Sigmoid colon (tissue), 7 donors: ENCODE results near the gene KCNJ3. TPM values are rescaled to one million over a fixed set of nuclear protein-coding genes. Genes with fewer than 3 reads are reported as not detected.

ENCODE experiments used
- DNase-seq: peaks from one replicate; pipeline ENCODE4 v3.0.0-alpha.2; 2019
- H3K27ac ChIP-seq, 4 donors: fragments of 200-600 bp; sonication (generic); one replicate each; pipeline ENCODE4 v1.5.1; 2016 to 2019; ENCODE audit warnings: mild to moderate bottlenecking in 1 of 4
- H3K27me3 ChIP-seq, 3 donors: fragments of 200-600 bp; sonication (generic); one replicate each; pipeline ENCODE4 v1.5.1; 2019; ENCODE audit warnings: mild to moderate bottlenecking in 1 of 3
- H3K36me3 ChIP-seq, 4 donors: fragments of 200-600 bp; sonication (generic); one replicate each; pipeline ENCODE4 v1.5.1; 2016 to 2019
- H3K4me1 ChIP-seq, 4 donors: fragments of 200-600 bp; sonication (generic); one replicate each; pipeline ENCODE4 v1.5.1; 2017 to 2019
- H3K4me3 ChIP-seq, 4 donors: fragments of 200-600 bp; sonication (generic); one replicate each; pipeline ENCODE4 v1.5.1; 2017 to 2019; ENCODE audit warnings: mild to moderate bottlenecking in 2 of 4, moderate library complexity in 1 of 4
- H3K9me3 ChIP-seq, 4 donors: fragments of 200-600 bp in 3 of 4; sonication (generic) in 3 of 4; one replicate each; pipeline versions ENCODE4 v1.5.1 to v1.6.1; 2013 to 2019
- EP300 ChIP-seq, 4 donors: sonication (generic); formaldehyde crosslinking; IDR thresholded peaks; one replicate each; pipeline ENCODE4 v1.6.1; 2017; ENCODE audit warnings: antibody characterized with exemption in 4 of 4
- POLR2A ChIP-seq, 2 donors: fragments of 450-650 bp; IDR thresholded peaks; one replicate each; pipeline ENCODE4 v1.6.1; 2016; ENCODE audit warnings: antibody characterized with exemption in 2 of 2, mild to moderate bottlenecking in 2 of 2, moderate library complexity in 2 of 2
- POLR2AphosphoS5 ChIP-seq, 4 donors: sonication (generic); formaldehyde crosslinking; IDR thresholded peaks; one replicate each; pipeline ENCODE4 v1.6.1; 2017; ENCODE audit warnings: antibody characterized with exemption in 4 of 4
- WGBS, 2 donors: extraction: QIAGEN DNeasy Blood & Tissue Kit; methylation state at CpG; one replicate each; pipeline ENCODE4 v1.1.7; 2013; 5-methylcytosine and 5-hydroxymethylcytosine counted together
- intact Hi-C: fragments of 100-400 bp; cut with DNase I; formaldehyde crosslinking; loops from one replicate; pipeline ENCODE4 v1.15.1; 2023
- polyA plus RNA-seq, 3 donors: library from polyadenylated mRNA; stranded (reverse); fragments of 200-250 nt; gene quantifications; one replicate each; pipeline ENCODE4 v1.2.3, GENCODE V29; 2013
- total RNA-seq, 4 donors: library from RNA; depleted of rRNA; stranded (reverse); fragments of >200 nt; gene quantifications; one replicate each; pipeline ENCODE4 v1.1.0, GENCODE V29; 2016
- TF ChIP-seq, protein P1 (sequence below), 4 experiments: fragments of 450-650 bp in 3 of 4; fragments of 200-600 bp in 1 of 4; IDR thresholded peaks; one replicate each; pipeline ENCODE4 v1.5.1; 2016 to 2019; ENCODE audit warnings: antibody characterized with exemption in 4 of 4, mild to moderate bottlenecking in 3 of 4, moderate library complexity in 2 of 4
- donor health status: healthy with polysubstance abuse.
- donor health status: Bipolar disorder and iron deficiency.
- donor health status: healthy.

Gene KCNJ3
- total and polyA plus RNA-seq, 7 donors, result under 0.01 to 0.60 (median 0.16) TPM

DNA sequence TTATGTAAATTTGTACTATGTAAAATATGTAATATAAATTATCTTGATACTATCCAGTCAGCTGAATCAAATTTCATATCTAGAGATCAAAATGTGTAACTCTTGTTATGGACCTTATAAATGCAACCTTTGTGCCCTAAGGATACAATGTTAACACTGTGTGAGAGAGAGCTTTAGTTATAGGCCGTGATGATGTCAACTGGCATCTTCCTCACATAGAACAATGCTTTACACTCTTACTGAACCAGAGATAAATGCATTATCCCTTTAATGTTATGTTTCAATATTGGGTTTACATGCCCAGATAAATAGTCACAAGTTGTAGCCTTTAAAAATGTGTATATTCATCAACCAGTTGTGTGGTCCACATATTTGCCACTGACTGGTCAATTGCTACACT is 115.1 kb downstream of the KCNJ3 start:
- H3K36me3 ChIP-seq, result no peaks in the 10 kb centered on the region
- intact Hi-C loops, result no loop called here
- H3K4me1 ChIP-seq, result no peaks in the 10 kb centered on the region
- no peaks in the 10 kb centered on the region for H3K9me3 ChIP-seq
- DNase-seq, result no peak
- TF ChIP-seq POLR2A (IDR thresholded peaks at IDR 0.05) (no peak), EP300 (IDR thresholded peaks at IDR 0.05) (no peak), POLR2AphosphoS5 (IDR thresholded peaks at IDR 0.05) (no peak)
- TF ChIP-seq, protein P1, sequence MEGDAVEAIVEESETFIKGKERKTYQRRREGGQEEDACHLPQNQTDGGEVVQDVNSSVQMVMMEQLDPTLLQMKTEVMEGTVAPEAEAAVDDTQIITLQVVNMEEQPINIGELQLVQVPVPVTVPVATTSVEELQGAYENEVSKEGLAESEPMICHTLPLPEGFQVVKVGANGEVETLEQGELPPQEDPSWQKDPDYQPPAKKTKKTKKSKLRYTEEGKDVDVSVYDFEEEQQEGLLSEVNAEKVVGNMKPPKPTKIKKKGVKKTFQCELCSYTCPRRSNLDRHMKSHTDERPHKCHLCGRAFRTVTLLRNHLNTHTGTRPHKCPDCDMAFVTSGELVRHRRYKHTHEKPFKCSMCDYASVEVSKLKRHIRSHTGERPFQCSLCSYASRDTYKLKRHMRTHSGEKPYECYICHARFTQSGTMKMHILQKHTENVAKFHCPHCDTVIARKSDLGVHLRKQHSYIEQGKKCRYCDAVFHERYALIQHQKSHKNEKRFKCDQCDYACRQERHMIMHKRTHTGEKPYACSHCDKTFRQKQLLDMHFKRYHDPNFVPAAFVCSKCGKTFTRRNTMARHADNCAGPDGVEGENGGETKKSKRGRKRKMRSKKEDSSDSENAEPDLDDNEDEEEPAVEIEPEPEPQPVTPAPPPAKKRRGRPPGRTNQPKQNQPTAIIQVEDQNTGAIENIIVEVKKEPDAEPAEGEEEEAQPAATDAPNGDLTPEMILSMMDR (IDR thresholded peaks at IDR 0.05), result no peak
- WGBS, 2 donors, result 19 to 65% methylated on average over 1 of the region's 1 CpG
- H3K4me3 ChIP-seq, result no peak overlapping the region
- no peak overlapping the region for H3K27ac ChIP-seq
- H3K27me3 ChIP-seq, result no peaks in the 10 kb centered on the region

DNA sequence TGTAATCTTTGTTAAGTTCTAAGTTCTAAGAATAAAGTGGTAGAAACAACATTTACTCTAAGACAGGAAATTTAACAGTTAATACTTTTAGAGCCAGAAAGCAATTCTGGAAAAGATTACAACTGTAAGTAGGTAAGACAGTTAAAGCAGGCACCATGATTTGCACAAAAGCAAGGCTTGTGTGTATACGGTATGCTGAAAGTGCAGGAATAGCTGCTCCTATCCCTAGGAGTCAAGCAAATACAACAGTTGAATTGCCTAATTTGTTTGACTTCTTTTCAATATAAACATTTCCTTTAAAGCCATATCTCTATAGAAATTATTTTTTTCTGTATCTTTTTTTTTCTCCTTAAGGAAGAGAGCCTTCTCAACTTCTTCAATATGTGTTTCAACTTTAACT is 116.4 kb downstream of the KCNJ3 start:
- Histone ChIP-seq H3K36me3 (no peaks in the 10 kb centered on the region), H3K27me3 (no peaks in the 10 kb centered on the region), H3K4me1 (no peaks in the 10 kb centered on the region), H3K4me3 (no peak overlapping the region), H3K27ac (no peak overlapping the region), H3K9me3 (no peaks in the 10 kb centered on the region)
- WGBS, 2 donors, result 15 to 49% methylated on average over 1 of the region's 1 CpG
- intact Hi-C loops, result no loop called here
- TF ChIP-seq, protein P1 (IDR thresholded peaks at IDR 0.05), result no peak
- no peak for TF ChIP-seq POLR2AphosphoS5 (IDR thresholded peaks at IDR 0.05)
- TF ChIP-seq EP300 (IDR thresholded peaks at IDR 0.05), result no peak
- TF ChIP-seq POLR2A (IDR thresholded peaks at IDR 0.05), result no peak
- no peak for DNase-seq

DNA sequence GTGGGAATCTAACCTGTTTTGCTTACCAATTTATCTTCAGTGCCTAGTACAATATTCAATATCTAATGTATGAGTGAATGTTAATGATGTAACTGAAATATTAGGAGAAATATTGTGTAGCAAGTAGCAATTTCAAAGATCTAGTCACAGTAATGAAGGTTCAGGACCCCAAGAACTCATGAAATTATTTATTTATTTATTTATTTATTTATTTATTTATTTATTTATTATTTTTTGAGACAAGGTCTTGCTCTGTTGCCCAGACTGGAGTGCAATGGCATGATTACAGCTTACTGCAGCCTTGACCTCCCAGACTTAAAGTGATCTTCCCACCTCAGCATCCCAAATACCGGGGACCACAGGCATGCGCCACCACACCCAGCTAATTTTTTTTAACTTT is 126.9 kb downstream of the KCNJ3 start:
- intact Hi-C loops, result no loop called here
- TF ChIP-seq POLR2AphosphoS5 (IDR thresholded peaks at IDR 0.05), result no peak
- TF ChIP-seq POLR2A (IDR thresholded peaks at IDR 0.05), result no peak
- no peak for TF ChIP-seq EP300 (IDR thresholded peaks at IDR 0.05)
- TF ChIP-seq, protein P1 (IDR thresholded peaks at IDR 0.05), result no peak
- Histone ChIP-seq H3K27ac (no peak overlapping the region), H3K9me3 (no peaks in the 10 kb centered on the region), H3K36me3 (no peaks in the 10 kb centered on the region), H3K4me1 (no peaks in the 10 kb centered on the region), H3K4me3 (no peak overlapping the region), H3K27me3 (no peaks in the 10 kb centered on the region)
- WGBS, 2 donors, result 76 to 93% methylated on average over 2 of the region's 2 CpGs
- no peak for DNase-seq

DNA sequence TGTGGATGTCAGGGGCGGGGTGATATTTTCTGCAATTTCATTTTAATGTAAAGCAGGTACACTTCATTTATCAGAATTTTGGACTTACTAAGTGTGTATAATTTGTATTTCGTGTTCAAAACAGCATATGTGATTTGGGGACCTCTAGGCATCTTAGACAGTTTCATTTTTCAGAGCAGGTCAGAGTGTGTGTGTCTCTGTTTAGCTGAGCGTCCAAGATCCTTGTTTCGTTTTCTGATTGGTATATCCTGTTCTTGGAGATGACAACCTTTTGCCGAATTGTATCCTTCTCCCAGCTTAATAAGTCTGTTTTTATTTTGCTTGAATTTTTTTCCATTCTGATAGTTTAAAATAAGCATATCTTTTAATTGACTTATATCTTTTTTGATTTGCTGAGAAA is 128.3 kb downstream of the KCNJ3 start:
- DNase-seq, result no peak
- H3K9me3 ChIP-seq, result no peaks in the 10 kb centered on the region
- 79 to 81% methylated on average over 5 of the region's 5 CpGs for WGBS, 2 donors

DNA sequence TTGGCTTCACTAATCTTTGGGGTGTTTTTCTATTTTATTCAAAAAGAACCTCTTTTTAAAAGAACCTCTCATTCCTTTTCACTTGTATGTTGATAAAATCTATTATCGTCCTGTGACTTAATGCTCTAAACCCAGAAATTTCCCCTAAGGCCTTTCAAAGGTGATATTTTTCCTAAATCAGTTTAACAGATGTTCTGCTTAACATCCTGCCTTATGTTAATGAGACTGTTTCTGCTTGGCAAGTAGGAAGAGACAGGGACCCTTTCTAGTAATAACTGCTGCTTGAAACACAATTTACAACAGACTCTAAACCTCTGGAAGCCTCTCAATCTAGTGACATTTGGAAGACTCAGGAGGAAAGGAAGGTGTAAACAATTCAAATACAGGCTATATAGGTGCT is 128.8 kb downstream of the KCNJ3 start:
- no peak overlapping the region for H3K27ac ChIP-seq
- no peak for TF ChIP-seq POLR2A (IDR thresholded peaks at IDR 0.05)
- TF ChIP-seq, protein P1 (IDR thresholded peaks at IDR 0.05), result no peak
- no peak for TF ChIP-seq EP300 (IDR thresholded peaks at IDR 0.05)
- no peak for TF ChIP-seq POLR2AphosphoS5 (IDR thresholded peaks at IDR 0.05)
- no peak for DNase-seq
- no peaks in the 10 kb centered on the region for H3K27me3 ChIP-seq
- no peaks in the 10 kb centered on the region for H3K4me1 ChIP-seq
- no peaks in the 10 kb centered on the region for H3K9me3 ChIP-seq
- intact Hi-C loops, result no loop called here
- 75 to 82% methylated on average over 1 of the region's 1 CpG for WGBS, 2 donors
- no peaks in the 10 kb centered on the region for H3K36me3 ChIP-seq
- no peak overlapping the region for H3K4me3 ChIP-seq

More for the DNA sequence above, 128.3 kb downstream of the KCNJ3 start:
- H3K27me3 ChIP-seq, result no peaks in the 10 kb centered on the region
- H3K36me3 ChIP-seq, result no peaks in the 10 kb centered on the region
- H3K4me1 ChIP-seq, result no peaks in the 10 kb centered on the region
- H3K4me3 ChIP-seq, result no peak overlapping the region
- no peak for TF ChIP-seq POLR2AphosphoS5 (IDR thresholded peaks at IDR 0.05)
- no peak for TF ChIP-seq EP300 (IDR thresholded peaks at IDR 0.05)
- TF ChIP-seq POLR2A (IDR thresholded peaks at IDR 0.05), result no peak
- TF ChIP-seq, protein P1 (IDR thresholded peaks at IDR 0.05), result no peak
- intact Hi-C loops, result no loop called here
- H3K27ac ChIP-seq, result no peak overlapping the region
